HG02840 (cell line): Measurements from ENCODE around the gene ERGIC1.
"Not testable (repeated sequence)": the region's sequence is repeated elsewhere in the genome, so short reads cannot be mapped to it uniquely, and the experiment has no call there.

Experiments used
- ATAC-seq: cut with Tn5 transposase; IDR thresholded peaks from one replicate; pipeline ENCODE4 v1.9.1; 2021; ENCODE audit warnings: mild to moderate bottlenecking, moderate library complexity, moderate number of reproducible peaks; ENCODE audit not compliant: unreplicated experiment, low FRiP score

ERGIC1 gene

DNA sequence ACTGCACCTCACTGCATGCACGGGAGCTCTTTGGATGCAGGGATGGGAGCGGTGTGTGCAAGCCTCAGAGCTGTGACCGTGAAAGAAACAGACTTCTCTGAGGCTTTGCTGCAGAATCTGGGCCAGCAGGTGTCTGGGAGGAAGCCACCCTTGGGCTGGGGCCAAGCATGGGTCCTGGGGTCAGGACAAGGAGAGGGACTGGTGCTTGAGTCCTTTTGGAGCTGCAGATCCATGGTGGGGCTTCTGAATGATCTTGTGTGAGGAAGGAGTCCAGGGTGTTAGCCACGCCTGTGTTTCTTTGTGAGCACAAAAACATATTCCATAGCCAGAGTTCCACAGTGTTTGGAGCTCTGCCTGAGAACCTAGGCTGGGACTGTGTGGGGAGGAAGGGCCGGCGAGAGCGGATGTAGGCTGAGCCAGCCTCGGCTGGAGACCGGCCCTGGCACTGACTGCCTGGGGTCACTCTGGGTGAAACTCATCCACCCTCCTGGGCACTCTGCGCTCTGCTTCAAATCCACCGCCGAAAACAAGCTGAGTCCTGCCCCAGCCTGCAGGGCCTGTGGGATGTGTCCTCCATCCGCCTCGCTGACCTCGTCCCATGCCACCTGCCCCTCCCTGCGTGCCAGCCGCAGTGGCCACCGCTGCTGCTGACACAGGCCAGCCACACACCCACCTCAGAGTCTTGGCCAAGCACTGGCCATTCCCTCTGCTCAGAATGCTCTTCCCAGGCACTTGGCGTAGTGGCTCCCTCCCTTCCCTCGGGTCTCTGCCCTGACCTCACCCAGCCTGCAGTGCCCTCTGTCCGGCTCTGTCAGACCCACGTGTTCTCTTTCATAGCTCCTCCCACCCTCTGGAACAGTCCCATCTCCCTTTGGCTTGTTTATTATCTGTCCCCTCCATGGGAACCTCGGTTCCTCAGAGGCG, 26.7 kb downstream of the ERGIC1 start:
- no peak for ATAC-seq

DNA sequence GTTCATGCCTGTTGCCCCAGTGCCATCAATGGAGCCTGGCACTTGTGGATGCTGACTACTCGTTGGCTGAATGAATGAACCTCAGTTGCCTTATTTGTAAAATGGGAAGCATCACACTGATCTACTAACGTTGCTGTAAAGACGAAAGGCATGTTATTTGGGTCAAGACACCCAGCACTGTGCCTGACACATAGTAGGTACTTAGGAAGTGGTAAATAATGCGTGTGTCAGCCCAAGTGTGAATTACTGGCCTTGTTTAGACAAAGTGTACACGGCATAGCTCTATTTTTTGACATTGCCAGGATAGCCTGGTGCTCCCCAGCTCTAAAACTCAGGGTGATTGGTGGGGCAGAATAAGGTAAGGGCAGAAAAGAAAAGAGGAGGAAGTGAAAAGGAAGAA, 27.4 kb downstream of the ERGIC1 start:
- ATAC-seq: no peak

DNA sequence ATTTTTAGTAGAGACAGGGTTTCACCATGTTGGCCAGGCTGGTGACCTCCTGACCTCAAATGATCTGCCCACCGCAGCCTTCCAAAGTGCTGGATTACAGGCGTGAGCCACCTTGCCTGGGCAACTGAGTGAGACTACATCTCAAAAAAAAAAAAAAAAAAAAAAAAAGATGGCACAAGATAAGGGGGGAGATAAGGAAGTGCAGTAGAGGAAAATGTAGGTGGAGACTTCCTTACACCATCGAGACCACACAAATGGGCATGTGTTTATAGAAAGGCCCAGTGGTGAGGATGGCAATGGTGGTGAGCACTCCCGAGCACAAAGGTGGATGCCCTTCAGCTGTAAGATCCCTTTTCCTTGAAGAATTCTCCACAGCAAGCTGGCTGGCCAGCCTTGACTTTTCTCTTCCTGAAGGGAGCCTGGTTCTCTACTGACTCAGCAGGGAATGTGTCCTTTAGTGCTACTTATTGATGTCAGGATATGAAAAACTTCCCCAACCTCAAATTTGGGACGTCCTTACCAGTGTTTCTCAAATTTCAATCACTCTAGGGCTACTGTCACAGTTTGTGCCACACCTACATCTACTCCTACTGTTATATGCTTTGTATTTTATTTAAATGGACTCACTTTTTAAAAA, 28.2 kb downstream of the ERGIC1 start:
- no peak for ATAC-seq

DNA sequence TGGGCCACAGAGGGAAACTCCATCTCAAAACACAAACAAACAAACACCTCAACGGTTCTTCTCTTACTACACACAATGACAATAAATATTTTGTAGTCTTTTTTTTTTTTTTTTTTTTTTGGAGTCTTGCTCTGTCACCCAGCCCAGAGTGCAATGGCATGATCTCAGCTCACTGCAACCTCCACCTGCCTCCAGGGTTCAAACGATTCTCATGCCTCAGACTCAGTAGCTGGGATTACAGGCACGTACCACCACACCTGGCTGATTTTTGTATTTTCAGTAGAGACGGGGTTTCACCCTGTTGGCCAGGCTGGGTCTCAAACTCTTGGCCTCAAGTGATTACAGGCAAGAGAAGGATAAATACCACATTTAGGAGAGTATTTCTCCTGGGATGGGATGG, 30.1 kb downstream of the ERGIC1 start:
- not testable (repeated sequence) for ATAC-seq

DNA sequence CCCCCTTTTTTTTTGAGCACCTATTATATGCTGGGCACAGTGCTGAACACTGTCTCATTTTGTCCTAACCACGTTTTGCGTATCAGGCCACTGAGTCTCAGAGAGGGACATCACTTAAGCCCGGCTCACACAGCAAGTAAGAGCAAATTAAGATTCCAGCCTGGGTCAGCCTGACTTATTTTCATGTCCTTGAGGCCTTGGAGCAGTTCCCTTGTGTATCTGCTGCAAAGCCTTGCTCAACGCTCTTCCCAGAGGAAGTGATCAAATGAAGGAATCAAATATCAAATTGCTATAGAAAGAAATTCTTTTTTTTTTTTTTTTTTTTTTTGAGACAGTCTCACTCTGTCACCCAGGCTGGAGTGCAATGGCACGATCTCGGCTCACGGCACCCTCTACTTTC, 30.7 kb downstream of the ERGIC1 start:
- ATAC-seq: no peak

DNA sequence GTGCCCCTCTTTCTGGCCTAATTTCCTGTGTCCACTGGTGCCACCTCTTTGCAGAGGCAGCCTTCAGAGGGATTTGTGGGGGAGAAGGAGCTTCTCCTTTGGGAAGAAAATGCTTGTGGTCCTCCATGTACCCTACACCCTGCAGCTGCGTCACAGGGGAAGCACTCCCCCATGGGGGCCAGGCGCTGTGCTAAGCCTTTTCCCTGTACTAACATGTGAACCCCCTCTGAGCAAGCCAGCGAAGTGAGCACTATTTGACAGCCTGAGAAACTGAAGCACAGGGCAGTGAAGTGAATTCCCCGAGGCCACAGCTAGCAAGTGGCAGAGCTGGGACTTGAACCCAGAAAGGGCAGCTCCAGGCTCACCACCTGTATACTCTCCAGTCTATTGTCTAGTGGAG, 32.3 kb downstream of the ERGIC1 start:
- no peak for ATAC-seq

DNA sequence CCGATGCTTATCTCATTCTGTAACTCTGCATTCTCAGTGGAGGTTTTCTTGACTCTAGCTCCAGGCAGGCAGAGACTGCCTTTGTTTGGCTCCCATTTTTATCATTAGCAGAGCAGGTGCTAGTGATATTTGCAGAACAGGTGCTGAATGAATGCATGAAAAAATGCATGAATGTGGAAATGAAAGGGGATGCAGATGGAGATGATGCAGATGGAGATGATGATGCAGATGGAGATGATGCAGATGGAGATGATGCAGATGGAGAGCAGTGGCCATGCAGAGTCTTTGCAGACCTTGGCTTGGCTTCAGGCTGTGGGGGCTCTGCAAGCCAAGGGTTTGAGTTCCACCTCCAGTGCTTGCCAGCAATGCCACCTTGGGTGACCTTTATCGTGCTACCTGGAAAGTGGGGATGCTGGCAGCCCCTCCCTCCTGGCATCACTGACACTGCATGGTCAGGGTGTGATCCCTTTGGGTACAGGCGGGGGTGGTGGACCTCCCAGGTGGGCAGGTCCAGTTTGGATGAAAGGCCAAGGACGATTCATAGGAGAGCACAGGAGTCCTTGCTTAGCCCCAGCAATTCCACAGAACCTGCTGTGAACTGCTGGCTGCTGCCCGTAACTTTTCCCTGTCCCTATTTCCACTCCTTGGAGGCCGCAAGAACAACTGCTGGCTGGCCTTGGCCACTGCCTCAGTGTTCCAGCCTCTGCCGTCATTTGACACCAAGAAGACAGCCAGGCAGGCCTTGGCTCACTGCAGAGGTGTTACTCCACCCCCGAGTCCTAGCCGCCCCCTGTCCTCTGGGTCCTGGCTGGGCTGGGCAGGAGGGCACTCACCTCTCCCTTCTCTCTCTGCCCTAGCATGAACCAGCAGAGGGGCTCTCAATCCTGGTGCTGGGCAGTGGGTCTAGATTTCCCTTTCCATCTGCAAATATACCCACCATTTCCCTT, 33.0 kb downstream of the ERGIC1 start:
- ATAC-seq: no peak

DNA sequence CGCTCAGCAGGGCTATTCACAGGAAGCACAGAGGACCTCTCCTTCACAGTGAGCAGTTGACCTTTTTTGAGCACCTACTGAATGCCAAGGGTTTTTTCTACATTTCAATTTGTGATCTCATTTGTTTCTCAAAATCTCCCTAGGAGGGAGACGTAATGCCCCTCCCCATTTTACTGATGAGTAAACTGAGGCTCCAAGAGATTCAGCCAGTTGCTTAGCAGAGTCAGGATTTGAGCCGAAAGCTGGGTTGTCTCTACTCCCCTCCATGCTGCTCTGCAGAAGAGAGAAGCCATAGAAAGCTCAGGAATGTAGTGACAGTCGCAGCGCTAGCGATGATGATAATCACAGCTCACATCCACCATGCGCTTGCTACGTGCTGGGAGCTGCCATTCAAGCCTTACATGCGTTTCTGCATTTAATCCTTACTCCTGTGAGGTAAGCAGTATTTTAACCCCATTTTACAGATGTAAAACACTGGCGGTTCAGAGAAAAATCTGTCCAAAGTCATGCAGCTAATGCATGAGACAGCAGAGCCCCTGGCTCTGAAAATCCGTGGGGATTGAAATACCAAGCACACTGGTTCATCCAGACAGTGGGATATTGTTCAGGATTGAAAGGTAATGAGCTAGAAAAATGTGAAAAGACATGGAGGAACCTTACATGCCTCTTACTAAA, 33.8 kb downstream of the ERGIC1 start:
- ATAC-seq: no peak

DNA sequence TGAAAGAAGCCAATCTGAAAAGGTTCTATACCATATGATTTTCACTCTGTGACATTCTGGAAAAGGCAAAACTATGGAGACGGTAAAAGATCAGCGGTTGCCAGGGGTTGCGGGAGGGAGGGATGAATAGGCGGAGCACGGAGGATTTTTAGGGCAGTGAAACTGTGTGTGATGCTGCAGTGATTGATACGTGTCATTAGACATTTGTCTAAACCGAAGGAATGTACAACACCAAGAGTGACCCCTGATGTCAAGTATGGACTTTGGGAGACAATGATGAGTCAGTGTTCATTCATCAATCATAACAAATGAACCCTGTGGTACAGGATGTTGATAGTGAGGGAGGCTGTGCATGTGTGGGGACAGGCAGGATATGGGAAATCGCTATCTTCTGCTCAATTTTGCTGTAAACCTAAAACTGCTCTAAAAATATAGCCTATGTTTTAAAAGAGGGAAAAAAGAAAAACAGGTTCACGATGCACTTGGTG, 34.4 kb downstream of the ERGIC1 start:
- no peak for ATAC-seq

DNA sequence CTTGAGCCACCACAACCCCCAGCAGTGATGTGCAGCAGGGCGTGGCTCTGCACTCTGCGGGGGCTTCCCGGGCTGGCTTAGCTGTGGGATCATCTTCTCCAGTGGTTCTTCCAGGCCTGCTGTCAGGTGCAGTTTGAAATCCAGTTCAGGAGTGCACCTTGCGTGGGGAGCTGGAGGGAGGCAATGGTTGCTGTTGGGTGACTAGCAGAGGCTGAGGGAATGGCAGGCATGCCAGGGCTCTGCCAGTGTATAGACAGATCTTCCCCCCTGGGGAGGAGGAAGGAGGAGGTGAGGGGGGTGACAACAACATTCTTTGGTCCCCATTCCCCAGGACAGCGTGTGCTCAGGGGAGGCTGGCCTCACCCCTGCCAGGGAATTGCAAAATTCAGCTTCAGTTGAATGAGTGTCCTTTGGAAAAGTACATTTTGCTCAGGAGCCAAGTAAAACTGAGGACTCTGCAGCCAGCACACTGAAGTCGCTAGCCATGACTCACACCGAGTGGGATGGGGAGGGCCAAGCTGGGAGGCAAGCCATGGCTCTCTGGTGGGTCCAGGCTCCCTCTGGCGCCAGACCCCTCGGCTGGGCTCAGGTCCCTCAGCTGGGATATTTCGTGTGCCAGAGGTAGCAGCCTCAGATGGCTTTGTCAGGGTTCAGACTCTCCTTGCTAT, 35.0 kb downstream of the ERGIC1 start:
- ATAC-seq: no peak

DNA sequence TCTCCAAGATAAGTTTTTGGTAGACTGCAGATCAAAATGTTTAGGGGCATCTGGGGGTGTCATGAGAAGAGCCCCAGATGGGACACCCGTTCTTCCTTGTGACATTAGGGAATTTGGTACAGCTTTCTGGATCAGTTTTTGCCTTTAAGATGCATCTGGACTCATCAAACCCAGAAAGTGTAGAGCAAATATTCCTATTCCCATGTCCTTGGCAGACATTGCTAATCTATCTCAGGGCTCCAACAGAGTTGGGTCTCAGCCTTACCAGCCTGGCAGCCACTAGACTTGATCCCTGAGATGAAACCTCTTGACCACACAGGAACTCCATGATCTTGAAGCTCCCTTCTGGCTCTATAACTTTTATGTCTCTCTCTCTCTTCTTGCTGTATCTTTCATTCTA, 35.6 kb downstream of the ERGIC1 start:
- no peak for ATAC-seq

DNA sequence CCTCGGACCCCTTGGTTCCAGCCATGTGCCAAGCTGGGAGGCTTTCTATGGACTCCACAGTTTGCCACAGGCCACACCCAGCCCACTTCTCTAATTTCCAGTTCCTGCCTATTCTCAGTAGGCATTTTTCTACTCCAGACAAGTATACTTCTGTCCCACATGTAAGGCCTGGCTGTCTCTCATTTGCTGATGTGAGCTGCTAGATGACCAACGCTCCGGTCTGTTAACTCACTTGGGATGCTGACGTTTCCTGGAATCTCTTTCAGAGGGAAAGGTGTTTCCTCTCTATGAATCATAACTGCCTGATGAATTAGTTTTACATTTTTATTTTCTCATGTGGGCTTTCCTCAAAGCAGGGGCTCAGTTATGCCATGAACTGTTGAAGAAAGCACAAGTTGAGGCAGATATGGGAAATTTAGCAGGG, 36.3 kb downstream of the ERGIC1 start:
- no peak for ATAC-seq

DNA sequence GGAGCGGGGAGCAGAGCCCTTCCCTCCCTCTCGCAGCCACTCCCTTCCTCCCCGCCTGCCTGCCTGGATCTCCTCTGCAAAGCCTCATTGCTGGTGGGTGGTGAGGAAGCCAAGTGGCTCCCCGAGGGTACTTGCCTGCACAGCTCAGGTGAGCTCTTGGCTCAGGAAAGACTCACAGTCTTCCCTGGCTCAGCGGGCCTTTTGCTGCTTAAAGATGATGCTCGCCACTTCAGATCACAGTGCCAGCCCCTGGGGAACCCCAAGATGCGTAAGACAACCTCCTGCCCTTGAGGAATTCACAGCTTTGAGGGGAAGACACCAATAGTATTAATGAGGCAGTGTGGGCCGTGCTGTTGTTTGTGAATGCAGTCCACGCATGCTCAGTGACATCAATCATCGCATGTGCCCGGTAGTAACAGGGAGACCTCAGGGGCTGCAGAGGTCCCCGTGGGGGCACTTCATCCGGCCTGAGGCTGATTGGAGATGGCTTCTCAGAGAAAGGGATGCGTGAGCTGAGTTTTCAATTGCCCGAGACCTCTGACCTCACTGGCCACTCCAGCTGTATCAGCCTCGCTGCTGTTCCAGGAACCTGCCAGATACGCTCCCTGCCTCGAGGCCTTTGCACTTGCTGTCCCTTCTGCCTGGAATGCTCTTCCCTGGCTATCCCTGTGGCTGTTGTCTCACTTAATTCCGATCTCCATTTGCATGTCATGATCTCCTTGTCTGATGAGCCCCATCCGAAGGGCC, 36.8 kb downstream of the ERGIC1 start:
- no peak for ATAC-seq

DNA sequence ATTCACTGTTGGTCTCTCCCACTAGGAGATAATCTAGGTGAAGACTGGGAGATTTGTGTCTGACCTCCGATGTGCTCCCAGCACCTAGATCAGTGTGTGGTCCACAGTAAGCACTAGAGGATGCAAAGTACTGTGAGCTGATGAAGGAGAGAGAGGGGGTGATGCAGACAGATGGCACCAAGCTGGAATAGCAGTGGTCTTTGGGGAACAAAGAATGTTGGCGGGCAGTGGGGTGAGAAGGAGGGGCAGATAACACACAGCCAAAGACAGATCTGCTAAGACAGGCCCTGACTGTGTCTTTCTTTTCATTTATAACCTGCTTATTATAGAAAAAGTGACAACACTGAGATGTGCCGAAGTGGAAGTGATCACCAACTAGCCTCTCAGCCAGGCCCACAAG, 37.5 kb downstream of the ERGIC1 start:
- ATAC-seq: no peak

DNA sequence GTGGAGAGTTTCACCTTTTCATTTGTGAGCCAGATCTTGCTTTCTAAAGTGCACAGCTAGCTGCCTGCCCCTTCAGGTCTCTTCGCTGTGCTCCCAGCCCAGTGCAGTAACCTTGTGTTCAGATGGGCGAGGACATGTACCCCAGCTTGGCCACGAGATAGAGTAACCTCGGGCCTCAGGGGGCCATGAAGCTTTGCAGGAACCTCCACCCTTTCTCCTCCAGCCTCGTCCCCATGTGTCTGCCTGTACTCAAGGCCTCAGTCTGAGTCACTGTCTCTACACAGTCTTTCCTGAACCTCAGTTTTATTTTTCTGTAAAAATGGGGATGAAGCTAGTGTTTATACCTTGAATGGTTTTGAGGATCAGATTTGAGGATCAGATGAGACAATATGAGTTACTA, 37.9 kb downstream of the ERGIC1 start:
- ATAC-seq: no peak

DNA sequence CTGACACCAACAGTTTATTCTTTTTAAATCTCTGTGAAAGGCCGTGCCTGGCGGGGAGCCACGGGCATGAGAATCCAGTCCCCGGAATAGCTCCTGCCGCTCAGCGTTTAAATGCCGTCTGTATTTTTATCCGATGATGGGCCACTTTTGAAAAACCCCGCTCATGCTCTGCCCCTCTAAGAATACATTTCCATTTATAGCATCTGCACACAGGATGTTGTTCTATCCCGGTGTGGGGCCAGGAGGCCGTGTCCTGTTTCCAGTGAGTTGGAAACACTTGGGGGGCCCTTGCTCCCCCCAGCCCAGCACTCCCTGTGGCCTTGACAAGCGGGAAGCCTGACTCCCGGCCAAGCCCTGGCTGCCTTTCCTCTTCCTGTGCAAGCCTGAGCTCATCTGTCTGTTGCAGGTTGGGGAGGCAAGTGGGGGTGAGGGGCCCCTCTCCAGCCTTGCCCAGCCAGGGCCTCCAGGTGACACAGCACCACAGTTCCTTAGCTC, 39.0 kb downstream of the ERGIC1 start:
- no peak for ATAC-seq

DNA sequence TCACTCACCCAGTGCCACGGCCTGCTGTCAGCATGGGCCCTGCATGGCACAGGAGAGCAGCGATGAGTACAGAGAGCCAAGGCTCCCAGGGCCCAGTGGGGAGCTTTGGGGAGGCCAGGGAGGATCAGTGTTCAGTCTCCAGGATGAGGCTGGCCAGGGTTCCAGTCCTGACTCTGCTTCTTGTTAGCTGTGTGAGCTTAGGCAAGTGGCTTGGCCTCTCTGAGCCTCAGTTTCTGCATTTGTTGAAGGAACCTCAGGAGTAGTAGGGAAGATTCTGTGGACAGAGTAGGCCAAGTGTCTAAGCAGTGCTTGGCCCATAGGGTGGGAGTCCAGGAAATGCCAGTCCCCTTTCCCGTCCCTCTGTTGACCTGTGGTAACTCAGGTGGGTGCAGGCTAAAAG, 39.5 kb downstream of the ERGIC1 start:
- ATAC-seq: no peak

DNA sequence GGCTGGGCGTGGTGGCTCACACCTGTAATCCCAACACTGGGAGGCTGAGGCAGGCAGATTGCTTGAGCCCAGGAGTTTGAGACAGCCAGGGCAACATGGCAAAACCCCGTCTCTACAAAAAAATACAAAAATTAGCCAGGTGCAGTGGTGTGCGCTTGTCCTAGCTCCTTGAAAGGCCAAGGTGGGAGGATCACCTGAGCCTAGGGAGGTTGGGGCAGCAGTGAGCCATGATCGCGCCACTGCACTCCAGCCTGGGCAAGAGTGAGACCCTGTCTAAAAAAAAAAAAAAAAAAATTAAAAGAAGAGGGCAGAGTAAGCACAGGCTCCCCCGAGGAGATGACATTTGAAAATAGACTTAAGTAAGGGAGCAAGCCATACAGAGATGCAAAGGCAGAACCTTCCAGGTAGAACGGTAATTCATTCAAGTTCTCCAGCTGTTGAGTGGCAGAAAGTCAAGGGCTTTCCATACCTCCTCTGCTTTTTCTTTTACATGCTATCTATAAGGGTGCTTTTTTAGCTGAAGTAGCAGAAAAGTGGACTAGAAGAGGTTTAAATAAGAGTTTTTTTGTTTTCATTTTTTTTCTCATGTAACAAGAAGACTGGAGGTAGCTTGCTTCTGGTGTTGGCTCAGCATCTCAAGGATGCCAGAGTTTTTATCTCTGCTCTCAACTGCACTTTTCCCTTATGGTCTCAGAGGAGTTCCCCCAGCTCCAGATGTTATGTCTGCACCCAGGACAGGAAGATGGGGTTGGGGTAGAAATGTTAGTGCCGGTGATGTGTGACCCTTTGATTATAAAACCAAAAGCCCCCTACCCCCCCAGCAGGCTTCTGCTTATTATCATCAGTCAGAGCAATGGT, 40.8 kb downstream of the ERGIC1 start:
- no peak for ATAC-seq
